ENCODE measurements around the gene CTCF. TPM values are rescaled to one million over a fixed set of nuclear protein-coding genes. Genes with fewer than 3 reads are reported as not detected.

The CTCF gene

GRCh38 chr16:67678354-67679023, 116.2 kb downstream of the CTCF start:
- Histone ChIP-seq H3K56ac (ENCODE audit: low read length) (no peak overlapping the region), H3K23ac (ENCODE audit: low read length) (no peak overlapping the region), H3K18ac (ENCODE audit: low read length) (no peak overlapping the region), H3K79me1 (ENCODE audit: low read length) (no peaks in the 10 kb centered on the region), H3K4me3 (ENCODE audit: low read length) (no peak overlapping the region), H3K36me3 (ENCODE audit: control insufficient read depth, insufficient read depth, low read length) (no peaks in the 10 kb centered on the region), H3K4me2 (ENCODE audit: low read length) (no peak overlapping the region), H3K4me1 (ENCODE audit: control insufficient read depth, low read depth, low read length) (no peaks in the 10 kb centered on the region), H2BK120ac (ENCODE audit: low read depth, low read length) (no peak overlapping the region), H2AK5ac (ENCODE audit: low read length) (no peak overlapping the region), H2BK15ac (replicated peaks; ENCODE audit: low read depth) (no peak overlapping the region), H4K8ac (ENCODE audit: low read depth, low read length) (no peak overlapping the region), H2BK5ac (ENCODE audit: low read length) (no peak overlapping the region), H3K27me3 (ENCODE audit: insufficient read depth, low read length, poor library complexity) (no peaks in the 10 kb centered on the region), H3K27ac (ENCODE audit: low read depth, low read length) (no peak overlapping the region), H4K5ac (ENCODE audit: low read length) (no peak overlapping the region), H3K79me2 (ENCODE audit: control insufficient read depth, insufficient read depth, low read length) (no peaks in the 10 kb centered on the region), H3K9ac (ENCODE audit: low read length) (no peak overlapping the region), H3K4ac (ENCODE audit: low read depth, low read length) (no peak overlapping the region)
- WGBS (ENCODE audit: extremely low coverage, insufficient coverage, low lambda C conversion rate) = no CpG with 5 or more reads among the region's 12 CpGs
- no peak for DNase-seq

DNA sequence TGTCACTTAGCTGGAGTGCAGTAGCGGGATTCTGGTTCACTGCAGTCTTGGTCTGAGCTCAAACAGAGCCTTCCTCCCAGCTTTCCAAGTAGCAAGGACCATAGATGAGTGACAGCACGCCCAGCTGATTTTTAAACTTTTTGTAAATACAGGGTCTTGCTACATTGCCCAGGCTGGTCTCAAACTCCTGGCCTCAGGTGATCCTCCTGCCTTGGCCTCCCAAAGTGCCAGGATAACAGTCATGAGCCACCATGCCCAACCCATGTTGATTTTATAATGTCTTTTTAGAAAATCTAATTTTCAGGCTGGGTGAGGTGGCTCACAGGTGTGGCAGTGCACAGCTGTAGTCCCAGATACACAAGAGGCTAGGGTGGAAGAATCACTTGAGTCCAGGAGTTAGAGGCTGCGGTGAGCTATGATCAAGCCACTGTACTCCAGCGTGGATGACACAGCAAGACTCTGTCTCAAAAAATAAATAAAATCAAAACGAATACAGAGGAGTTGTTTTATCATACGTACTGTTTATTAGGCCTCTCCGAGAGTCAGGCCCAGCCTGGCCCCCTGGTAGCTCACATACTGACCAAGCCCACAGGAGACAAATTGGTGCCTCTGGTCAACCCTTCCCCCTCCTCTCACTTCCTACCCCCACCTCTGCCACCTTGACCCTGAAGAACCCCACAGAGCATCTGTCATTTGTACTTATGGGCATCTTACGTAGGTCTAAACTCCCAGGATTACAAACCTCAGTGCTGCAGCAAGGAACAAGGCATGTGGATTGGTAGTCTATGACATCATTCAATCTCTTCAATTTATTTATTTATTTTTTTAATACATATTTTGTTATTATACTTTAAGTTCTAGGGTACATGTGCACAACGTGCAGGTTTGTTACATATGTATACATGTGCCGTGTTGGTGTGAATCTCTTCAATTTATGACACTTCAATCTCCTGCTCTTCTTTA, 117.9 kb downstream of the CTCF start:
- no peak overlapping the region for H3K4me3 ChIP-seq (ENCODE audit: low read length)
- no peak overlapping the region for H4K8ac ChIP-seq (ENCODE audit: low read depth, low read length)
- no peak for DNase-seq
- H3K23ac ChIP-seq (ENCODE audit: low read length) = no peak overlapping the region
- H3K27me3 ChIP-seq (ENCODE audit: insufficient read depth, low read length, poor library complexity) = no peaks in the 10 kb centered on the region
- H3K27ac ChIP-seq (ENCODE audit: low read depth, low read length) = no peak overlapping the region
- no CpG with 5 or more reads among the region's 10 CpGs for WGBS (ENCODE audit: extremely low coverage, insufficient coverage, low lambda C conversion rate)
- no peak overlapping the region for H2BK120ac ChIP-seq (ENCODE audit: low read depth, low read length)
- H3K18ac ChIP-seq (ENCODE audit: low read length) = no peak overlapping the region
- H3K9ac ChIP-seq (ENCODE audit: low read length) = no peak overlapping the region
- H3K79me1 ChIP-seq (ENCODE audit: low read length) = no peaks in the 10 kb centered on the region
- no peak overlapping the region for H3K4me2 ChIP-seq (ENCODE audit: low read length)
- no peaks in the 10 kb centered on the region for H3K79me2 ChIP-seq (ENCODE audit: control insufficient read depth, insufficient read depth, low read length)
- no peak overlapping the region for H2BK15ac ChIP-seq (replicated peaks; ENCODE audit: low read depth)
- H4K5ac ChIP-seq (ENCODE audit: low read length) = no peak overlapping the region
- no peak overlapping the region for H2BK5ac ChIP-seq (ENCODE audit: low read length)
- peaks cover 2% of the 10 kb centered on the region for H3K36me3 ChIP-seq (ENCODE audit: control insufficient read depth, insufficient read depth, low read length)
- no peaks in the 10 kb centered on the region for H3K4me1 ChIP-seq (ENCODE audit: control insufficient read depth, low read depth, low read length)
- H2AK5ac ChIP-seq (ENCODE audit: low read length) = no peak overlapping the region
- no peak overlapping the region for H3K56ac ChIP-seq (ENCODE audit: low read length)
- no peak overlapping the region for H3K4ac ChIP-seq (ENCODE audit: low read depth, low read length)

GRCh38 chr16:67683767-67684166, 121.4 kb downstream of the CTCF start:
- Histone ChIP-seq H3K4me3 (ENCODE audit: low read length) (no peak overlapping the region), H3K23ac (ENCODE audit: low read length) (no peak overlapping the region), H3K4me1 (ENCODE audit: control insufficient read depth, low read depth, low read length) (no peaks in the 10 kb centered on the region), H2AK5ac (ENCODE audit: low read length) (no peak overlapping the region), H3K9ac (ENCODE audit: low read length) (no peak overlapping the region), H3K56ac (ENCODE audit: low read length) (no peak overlapping the region), H3K4ac (ENCODE audit: low read depth, low read length) (no peak overlapping the region), H4K5ac (ENCODE audit: low read length) (no peak overlapping the region), H3K4me2 (ENCODE audit: low read length) (no peak overlapping the region), H3K36me3 (ENCODE audit: control insufficient read depth, insufficient read depth, low read length) (peaks cover 2% of the 10 kb centered on the region), H2BK5ac (ENCODE audit: low read length) (no peak overlapping the region), H3K79me2 (ENCODE audit: control insufficient read depth, insufficient read depth, low read length) (no peaks in the 10 kb centered on the region), H4K8ac (ENCODE audit: low read depth, low read length) (no peak overlapping the region), H3K27me3 (ENCODE audit: insufficient read depth, low read length, poor library complexity) (no peaks in the 10 kb centered on the region), H3K18ac (ENCODE audit: low read length) (no peak overlapping the region), H2BK120ac (ENCODE audit: low read depth, low read length) (no peak overlapping the region), H3K27ac (ENCODE audit: low read depth, low read length) (no peak overlapping the region), H3K79me1 (ENCODE audit: low read length) (no peaks in the 10 kb centered on the region), H2BK15ac (replicated peaks; ENCODE audit: low read depth) (no peak overlapping the region)
- no CpG with 5 or more reads among the region's 4 CpGs for WGBS (ENCODE audit: extremely low coverage, insufficient coverage, low lambda C conversion rate)
- no peak for DNase-seq

DNA sequence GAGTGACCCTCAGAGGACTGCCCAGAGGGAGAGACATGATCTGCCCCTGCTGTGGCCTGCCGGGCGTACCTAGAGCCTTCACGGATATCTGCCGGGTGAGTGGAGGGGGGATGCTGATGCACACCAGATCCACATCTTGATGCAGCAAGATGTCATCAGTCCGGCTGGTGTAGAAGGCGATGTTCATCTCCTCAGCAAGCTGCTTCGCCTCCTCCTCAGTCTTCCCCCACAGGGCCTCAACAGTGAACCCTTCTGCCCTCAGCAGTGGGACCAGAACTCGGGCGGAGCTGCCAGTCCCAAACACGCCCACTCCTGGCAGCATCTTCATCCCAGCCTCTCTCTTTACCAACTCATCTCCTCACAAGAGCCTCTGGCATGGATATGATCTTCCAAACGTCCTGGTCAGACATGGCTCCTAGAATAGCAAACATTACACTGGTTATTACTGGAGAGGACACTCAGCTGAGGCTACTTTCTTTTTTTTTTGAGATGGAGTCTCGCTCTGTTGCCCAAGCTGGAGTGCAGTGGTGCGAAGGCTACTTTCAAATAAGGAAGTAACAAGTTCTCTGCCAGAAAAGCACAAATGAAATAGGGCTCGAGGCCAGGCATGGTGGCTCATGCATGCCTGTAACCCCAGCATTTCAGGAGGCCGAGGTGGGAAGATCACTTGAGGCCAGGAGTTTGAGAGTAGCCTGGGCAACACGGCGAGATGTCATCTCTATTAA, 123.2 kb downstream of the CTCF start:
- H4K5ac ChIP-seq (ENCODE audit: low read length) = no peak overlapping the region

More for the DNA sequence above, 123.2 kb downstream of the CTCF start:
- Histone ChIP-seq H3K4me2 (ENCODE audit: low read length) (no peak overlapping the region), H3K9ac (ENCODE audit: low read length) (no peak overlapping the region), H4K8ac (ENCODE audit: low read depth, low read length) (no peak overlapping the region), H3K27me3 (ENCODE audit: insufficient read depth, low read length, poor library complexity) (no peaks in the 10 kb centered on the region), H3K27ac (ENCODE audit: low read depth, low read length) (no peak overlapping the region), H3K4me1 (ENCODE audit: control insufficient read depth, low read depth, low read length) (no peaks in the 10 kb centered on the region), H2BK120ac (ENCODE audit: low read depth, low read length) (no peak overlapping the region), H3K79me2 (ENCODE audit: control insufficient read depth, insufficient read depth, low read length) (no peaks in the 10 kb centered on the region), H3K4me3 (ENCODE audit: low read length) (no peak overlapping the region), H3K4ac (ENCODE audit: low read depth, low read length) (no peak overlapping the region), H3K23ac (ENCODE audit: low read length) (no peak overlapping the region), H3K36me3 (ENCODE audit: control insufficient read depth, insufficient read depth, low read length) (peaks cover 2% of the 10 kb centered on the region), H2BK5ac (ENCODE audit: low read length) (no peak overlapping the region), H2BK15ac (replicated peaks; ENCODE audit: low read depth) (no peak overlapping the region), H3K79me1 (ENCODE audit: low read length) (no peaks in the 10 kb centered on the region), H3K18ac (ENCODE audit: low read length) (no peak overlapping the region), H3K56ac (ENCODE audit: low read length) (no peak overlapping the region), H2AK5ac (ENCODE audit: low read length) (no peak overlapping the region)
- no peak for DNase-seq
- WGBS (ENCODE audit: extremely low coverage, insufficient coverage, low lambda C conversion rate) = no CpG with 5 or more reads among the region's 17 CpGs

Small RNA genes lying within 50 kb of the gene (small RNA-seq; reads per million reads assigned to genes)
- gene AC027682.3 (ENCODE audit: insufficient read depth) = not detected

Measured in mesendoderm (in vitro differentiated cells).